Activated CD4-positive, alpha-beta T cell treated with anti-CD3 and anti-CD28 coated beads, Interleukin-2, amount 50 U/mL, for 1 hour (primary cell): ENCODE results near the gene UNC119.

Experiments
- DNase-seq: peaks from one replicate; pipeline ENCODE4 v3.0.0-alpha.2; 2020

The UNC119 gene

GRCh38 chr17:28519236-28519635 is 33.2 kb downstream of the UNC119 start:
- DNase-seq: no peak

- DNase-seq: no peak
Observed at GRCh38 chr17:28518578-28518977, 33.8 kb downstream of the UNC119 start.

- DNase-seq: no peak
Observed at GRCh38 chr17:28518132-28518531, 34.3 kb downstream of the UNC119 start.

- DNase-seq: no peak
Observed at GRCh38 chr17:28515518-28515917, 36.9 kb downstream of the UNC119 start.

GRCh38 chr17:28514561-28515002 is 37.8 kb downstream of the UNC119 start:
- no peak for DNase-seq

GRCh38 chr17:28513476-28513875 is 38.9 kb downstream of the UNC119 start:
- no peak for DNase-seq

GRCh38 chr17:28511858-28512461 is 40.5 kb downstream of the UNC119 start:
- no peak for DNase-seq

- no peak for DNase-seq
Observed at GRCh38 chr17:28509789-28510188, 42.6 kb downstream of the UNC119 start.

GRCh38 chr17:28508211-28508724 is 44.2 kb downstream of the UNC119 start:
- DNase-seq: no peak

GRCh38 chr17:28507567-28508203 is 44.7 kb downstream of the UNC119 start:
- no peak for DNase-seq

- no peak for DNase-seq
Observed at GRCh38 chr17:28506763-28507487, 45.5 kb downstream of the UNC119 start.

GRCh38 chr17:28505986-28506665 is 46.3 kb downstream of the UNC119 start, which contains the start of gene FOXN1:
FOXN1 (plus strand) TSS chr17:28506348; CDS start chr17:28523970, 17,622 bp downstream.
- DNase-seq: no peak

- no peak for DNase-seq
Observed at GRCh38 chr17:28503420-28503819, 49.0 kb downstream of the UNC119 start.

GRCh38 chr17:28501421-28502284 is 50.8 kb downstream of the UNC119 start:
- DNase-seq: no peak

- no peak for DNase-seq
Observed at GRCh38 chr17:28500712-28501379, 51.6 kb downstream of the UNC119 start.

- DNase-seq: no peak
Observed at GRCh38 chr17:28499684-28500357, 52.6 kb downstream of the UNC119 start.

- no peak for DNase-seq
Observed at GRCh38 chr17:28499364-28499664, 53.1 kb downstream of the UNC119 start.

- no peak for DNase-seq
Observed at GRCh38 chr17:28498652-28499363, 53.6 kb downstream of the UNC119 start.

GRCh38 chr17:28497931-28498330 is 54.5 kb downstream of the UNC119 start:
- no peak for DNase-seq
